Endometrial microvascular endothelial cells (primary cell): ENCODE measurements around the gene OR6C3. TPM values are rescaled to one million over a fixed set of nuclear protein-coding genes. Genes with fewer than 3 reads are reported as not detected.
"Not testable (repeated sequence)": the region's sequence is repeated elsewhere in the genome, so short reads cannot be mapped to it uniquely, and the experiment has no call there.

Experiments used
- in situ Hi-C: cut with HindIII; loops from 2 replicates; pipeline ENCODE4 v1.10.0; 2017; ENCODE audit warnings: low sequenced_read_pairs, low pct_unique_long_range_greater_than_20kb; ENCODE audit errors: inconsistent ontology term
- total RNA-seq: library from RNA; depleted of rRNA; stranded (reverse); fragments of >200 nt; gene quantifications from one replicate; pipeline ENCODE4 v1.2.3, GENCODE V29; 2015; ENCODE audit errors: inconsistent ontology term

OR6C3 gene
- total RNA-seq: not detected

GRCh38 chr12:55330446-55330845 is at the start of gene OR6C3:
Gene OR6C3 (plus strand): TSS chr12:55330746. CDS start chr12:55331701, 955 bp downstream.
- in situ Hi-C loops: no loop called here

GRCh38 chr12:55280991-55281390 is 49.6 kb upstream of the OR6C3 start:
- in situ Hi-C loops: no loop called here

GRCh38 chr12:55289999-55290398 is 40.5 kb upstream of the OR6C3 start:
- in situ Hi-C loops: no loop called here

- in situ Hi-C loops: no loop called here
Measured at GRCh38 chr12:55296469-55296868, 34.1 kb upstream of the OR6C3 start, which contains the start of gene OR6C6. Gene OR6C6 (minus strand): TSS chr12:55296569. CDS start chr12:55295232, 1,337 bp downstream.

- in situ Hi-C loops: no loop called here
Measured at GRCh38 chr12:55314043-55314442, 16.5 kb upstream of the OR6C3 start, which contains the start of gene OR6C1. Gene OR6C1 (plus strand): TSS chr12:55314343. CDS start chr12:55320600, 6,257 bp downstream.

- in situ Hi-C loops: no loop called here
Measured at GRCh38 chr12:55320201-55320600, 10.3 kb upstream of the OR6C3 start.

- in situ Hi-C loops: not testable (repeated sequence)
Measured at GRCh38 chr12:55325801-55326200, 4.7 kb upstream of the OR6C3 start.

GRCh38 chr12:55336002-55336401 is 5.5 kb downstream of the OR6C3 start:
- in situ Hi-C loops: no loop called here

- in situ Hi-C loops: not testable (repeated sequence)
Measured at GRCh38 chr12:55355338-55355737, 24.8 kb downstream of the OR6C3 start.

GRCh38 chr12:55362675-55363074 is 32.1 kb downstream of the OR6C3 start, which contains the start of gene OR6C75:
Gene OR6C75 (plus strand): TSS chr12:55362975. CDS start chr12:55365111, 2,136 bp downstream.
- in situ Hi-C loops: no loop called here

- in situ Hi-C loops: no loop called here
Measured at GRCh38 chr12:55365086-55365485, 34.5 kb downstream of the OR6C3 start.

GRCh38 chr12:55372521-55372920 is 42.0 kb downstream of the OR6C3 start:
- in situ Hi-C loops: no loop called here

Other genes starting within 250 kb of the OR6C3 start
- not detected for gene OR9K2, start 204.3 kb upstream of the OR6C3 start, total RNA-seq
- not detected for gene OR10A7, start 109.7 kb upstream of the OR6C3 start, total RNA-seq
- not detected for gene OR6C74, start 86.1 kb upstream of the OR6C3 start, total RNA-seq
- gene OR6C6, start 34.2 kb upstream of the OR6C3 start, total RNA-seq: not detected
- gene OR6C1, start 16.4 kb upstream of the OR6C3 start, total RNA-seq: not detected
- gene OR6C75, start 32.2 kb downstream of the OR6C3 start, total RNA-seq: not detected
- gene OR6C65, start 69.8 kb downstream of the OR6C3 start, total RNA-seq: not detected
- gene OR6C76, start 95.5 kb downstream of the OR6C3 start, total RNA-seq: not detected
- not detected for gene OR6C2, start 113.3 kb downstream of the OR6C3 start, total RNA-seq
- not detected for gene OR6C70, start 139.4 kb downstream of the OR6C3 start, total RNA-seq
- not detected for gene OR6C68, start 161.6 kb downstream of the OR6C3 start, total RNA-seq
- not detected for gene OR6C4, start 218.9 kb downstream of the OR6C3 start, total RNA-seq
- gene OR2AP1, start 241.7 kb downstream of the OR6C3 start, total RNA-seq: not detected